Neural progenitor cell (in vitro differentiated cells): ENCODE measurements around the gene RPL12. TPM values are rescaled to one million over a fixed set of nuclear protein-coding genes. Genes with fewer than 3 reads are reported as not detected.

Experiments used
- DNase-seq: peaks from one replicate; pipeline ENCODE4 v3.0.0-alpha.2; 2016; ENCODE audit warnings: low spot score
- H2AFZ ChIP-seq: fragments of 200-600 bp; sonication (generic); replicated peaks from 2 replicates; pipeline ENCODE4 v1.6.1; 2016; ENCODE audit warnings: antibody characterized with exemption
- H3F3A ChIP-seq: fragments of 200-600 bp; sonication (generic); 2 replicates; pipeline ENCODE4 v1.6.1; 2016; ENCODE audit warnings: antibody characterized with exemption, low read depth
- H3K27ac ChIP-seq: fragments of 200-600 bp; sonication (generic); 2 replicates; pipeline ENCODE4 v1.5.1; 2016; ENCODE audit warnings: mild to moderate bottlenecking
- H3K27me3 ChIP-seq: fragments of 200-600 bp; sonication (generic); 2 replicates; pipeline ENCODE4 v1.6.1; 2016; ENCODE audit warnings: mild to moderate bottlenecking, moderate library complexity
- H3K36me3 ChIP-seq: fragments of 200-600 bp; sonication (generic); 2 replicates; pipeline ENCODE4 v1.5.1; 2016
- H3K4me1 ChIP-seq: fragments of 200-600 bp; sonication (generic); 2 replicates; pipeline ENCODE4 v1.6.1; 2016; ENCODE audit warnings: mixed run types
- H3K4me2 ChIP-seq: fragments of 200-600 bp; sonication (generic); 2 replicates; pipeline ENCODE4 v1.6.1; 2016
- H3K4me3 ChIP-seq: fragments of 200-600 bp; sonication (generic); 2 replicates; pipeline ENCODE4 v1.5.1; 2016
- H3K79me2 ChIP-seq: fragments of 200-600 bp; sonication (generic); 2 replicates; pipeline ENCODE4 v1.6.1; 2016; ENCODE audit warnings: low read depth
- H3K9ac ChIP-seq: fragments of 200-600 bp; sonication (generic); 2 replicates; pipeline ENCODE4 v1.6.1; 2016
- H3K9me3 ChIP-seq: fragments of 200-600 bp; sonication (generic); 2 replicates; pipeline ENCODE4 v1.5.1; 2016; ENCODE audit warnings: low read depth
- H4K20me1 ChIP-seq: fragments of 200-600 bp; sonication (generic); 2 replicates; pipeline ENCODE4 v1.6.1; 2016; ENCODE audit warnings: low read depth
- H3K27ac Mint-ChIP-seq: 3 replicates; pipeline ENCODE4 v1.8.0; 2021; ENCODE audit warnings: mixed read lengths
- H3K27me3 Mint-ChIP-seq: 2 replicates; pipeline ENCODE4 v1.8.0; 2022; ENCODE audit warnings: low read depth, mild to moderate bottlenecking, inconsistent platforms, moderate library complexity, mixed read lengths; ENCODE audit not compliant: insufficient read depth
- H3K36me3 Mint-ChIP-seq: 3 replicates; pipeline ENCODE4 v1.8.0; 2021; ENCODE audit warnings: mixed read lengths
- H3K4me1 Mint-ChIP-seq: 3 replicates; pipeline ENCODE4 v1.8.0; 2021; ENCODE audit warnings: mixed read lengths
- H3K4me3 Mint-ChIP-seq: 3 replicates; pipeline ENCODE4 v1.8.0; 2021; ENCODE audit warnings: mild to moderate bottlenecking, moderate library complexity, mixed read lengths
- H3K9me3 Mint-ChIP-seq: 3 replicates; pipeline ENCODE4 v1.8.0; 2020; ENCODE audit warnings: mixed read lengths
- CTCF ChIP-seq: fragments of 200-600 bp; sonication (generic); IDR thresholded peaks from 2 replicates; pipeline ENCODE4 v1.5.1; 2017; ENCODE audit warnings: antibody characterized with exemption, mild to moderate bottlenecking
- EZH2 ChIP-seq: fragments of 200-600 bp; sonication (generic); IDR thresholded peaks from 2 replicates; pipeline ENCODE4 v1.6.1; 2017; ENCODE audit warnings: antibody characterized with exemption, mild to moderate bottlenecking, moderate library complexity
- EZH2phosphoT487 ChIP-seq: fragments of 200-600 bp; sonication (generic); IDR thresholded peaks from 2 replicates; pipeline ENCODE4 v1.6.1; 2017; ENCODE audit warnings: antibody characterized with exemption
- total RNA-seq: library from RNA; depleted of rRNA; stranded (reverse); fragments of >200 nt; gene quantifications from 2 replicates; pipeline ENCODE4 v1.2.3, GENCODE V29; 2015; ENCODE audit warnings: low replicate concordance

RPL12 gene
- total RNA-seq, 1 donor from 2014 or later: 2,064 TPM

GRCh38 chr9:127491516-127491915, 40.3 kb upstream of the RPL12 start:
- Histone ChIP-seq H3K9me3 (no peaks in the 10 kb centered on the region), H2AFZ (no peak overlapping the region), H3K27me3 (no peaks in the 10 kb centered on the region), H3K4me3 (no peak overlapping the region), H3K27ac (no peak overlapping the region), H3K79me2 (no peaks in the 10 kb centered on the region), H3K36me3 (no peaks in the 10 kb centered on the region), H3K4me2 (no peak overlapping the region), H3F3A (no peaks in the 10 kb centered on the region), H4K20me1 (peaks cover 4% of the 10 kb centered on the region), H3K4me1 (peaks cover 13% of the 10 kb centered on the region), H3K9ac (no peak overlapping the region)
- Mint-ChIP-seq H3K4me3 (no peak overlapping the region), H3K27ac (no peak overlapping the region), H3K4me1 (peaks cover 34% of the 10 kb centered on the region), H3K36me3 (peaks cover 8% of the 10 kb centered on the region), H3K9me3 (no peaks in the 10 kb centered on the region), H3K27me3 (peaks cover 6% of the 10 kb centered on the region)
- no peak for TF ChIP-seq EZH2phosphoT487
- no peak for TF ChIP-seq CTCF
- no peak for TF ChIP-seq EZH2
- no peak for DNase-seq

GRCh38 chr9:127490535-127491230, 39.5 kb upstream of the RPL12 start:
- Mint-ChIP-seq H3K9me3 (no peaks in the 10 kb centered on the region), H3K4me3 (no peak overlapping the region), H3K27me3 (peaks cover 6% of the 10 kb centered on the region), H3K27ac (peak overlapping the region; percentile 53), H3K36me3 (peaks cover 10% of the 10 kb centered on the region), H3K4me1 (peaks cover 36% of the 10 kb centered on the region)
- Histone ChIP-seq H3F3A (no peaks in the 10 kb centered on the region), H3K4me2 (no peak overlapping the region), H3K9me3 (no peaks in the 10 kb centered on the region), H3K27me3 (no peaks in the 10 kb centered on the region), H2AFZ (no peak overlapping the region), H3K9ac (no peak overlapping the region), H4K20me1 (peaks cover 4% of the 10 kb centered on the region), H3K4me3 (no peak overlapping the region), H3K79me2 (no peaks in the 10 kb centered on the region), H3K36me3 (no peaks in the 10 kb centered on the region), H3K27ac (no peak overlapping the region), H3K4me1 (peaks cover 13% of the 10 kb centered on the region)
- TF ChIP-seq EZH2phosphoT487 (no peak), CTCF (no peak), EZH2 (no peak)
- DNase-seq: no peak

- no peaks in the 10 kb centered on the region for H3K9me3 Mint-ChIP-seq
- peaks cover 4% of the 10 kb centered on the region for H4K20me1 ChIP-seq
- peak; percentile 60 for TF ChIP-seq CTCF
- no peak for TF ChIP-seq EZH2phosphoT487
- TF ChIP-seq EZH2: no peak
Measured at GRCh38 chr9:127489471-127490115, 38.4 kb upstream of the RPL12 start.

More at GRCh38 chr9:127489471-127490115, 38.4 kb upstream of the RPL12 start:
- peak; percentile 81 for DNase-seq
- Histone ChIP-seq H3K4me1 (peaks cover 13% of the 10 kb centered on the region), H3K4me3 (no peak overlapping the region), H3F3A (no peaks in the 10 kb centered on the region), H3K4me2 (no peak overlapping the region), H3K9me3 (no peaks in the 10 kb centered on the region), H3K79me2 (no peaks in the 10 kb centered on the region), H3K27me3 (no peaks in the 10 kb centered on the region), H3K9ac (no peak overlapping the region), H3K36me3 (no peaks in the 10 kb centered on the region), H2AFZ (no peak overlapping the region), H3K27ac (no peak overlapping the region)
- Mint-ChIP-seq H3K4me1 (peaks cover 36% of the 10 kb centered on the region), H3K27ac (no peak overlapping the region), H3K36me3 (peaks cover 10% of the 10 kb centered on the region), H3K27me3 (peaks cover 6% of the 10 kb centered on the region), H3K4me3 (no peak overlapping the region)
